GM12801 (cell line): ENCODE measurements around the gene FMC1.

Experiments
- CTCF ChIP-seq: IDR thresholded peaks from one replicate; pipeline ENCODE4 v1.5.1; 2011; ENCODE audit warnings: control low read depth; ENCODE audit not compliant: insufficient read length; ENCODE audit errors: extremely low read depth

FMC1 gene

GRCh38 chr7:139345042-139345441 is 3.9 kb downstream of the FMC1 start:
- TF ChIP-seq CTCF: no peak

- no peak for TF ChIP-seq CTCF
Observed at GRCh38 chr7:139351027-139351426, 9.9 kb downstream of the FMC1 start.

GRCh38 chr7:139354729-139355128 is 13.6 kb downstream of the FMC1 start:
- no peak for TF ChIP-seq CTCF

GRCh38 chr7:139355320-139355719 is 14.2 kb downstream of the FMC1 start:
- TF ChIP-seq CTCF: no peak

GRCh38 chr7:139358541-139359365 is 17.6 kb downstream of the FMC1 start:
- no peak for TF ChIP-seq CTCF

- no peak for TF ChIP-seq CTCF
Observed at GRCh38 chr7:139359366-139360209, 18.5 kb downstream of the FMC1 start, which contains the start of gene LUC7L2. TSS of gene LUC7L2 (plus strand) at chr7:139359894. CDS start at chr7:139360262, 368 bp downstream.

- TF ChIP-seq CTCF: no peak
Observed at GRCh38 chr7:139360210-139360947, 19.2 kb downstream of the FMC1 start.
